ENCODE measurements around the gene ZSCAN5B. TPM values are rescaled to one million over a fixed set of nuclear protein-coding genes. Genes with fewer than 3 reads are reported as not detected.
"Not testable (repeated sequence)": the region's sequence is repeated elsewhere in the genome, so short reads cannot be mapped to it uniquely, and the experiment has no call there.

Gene ZSCAN5B, protein sequence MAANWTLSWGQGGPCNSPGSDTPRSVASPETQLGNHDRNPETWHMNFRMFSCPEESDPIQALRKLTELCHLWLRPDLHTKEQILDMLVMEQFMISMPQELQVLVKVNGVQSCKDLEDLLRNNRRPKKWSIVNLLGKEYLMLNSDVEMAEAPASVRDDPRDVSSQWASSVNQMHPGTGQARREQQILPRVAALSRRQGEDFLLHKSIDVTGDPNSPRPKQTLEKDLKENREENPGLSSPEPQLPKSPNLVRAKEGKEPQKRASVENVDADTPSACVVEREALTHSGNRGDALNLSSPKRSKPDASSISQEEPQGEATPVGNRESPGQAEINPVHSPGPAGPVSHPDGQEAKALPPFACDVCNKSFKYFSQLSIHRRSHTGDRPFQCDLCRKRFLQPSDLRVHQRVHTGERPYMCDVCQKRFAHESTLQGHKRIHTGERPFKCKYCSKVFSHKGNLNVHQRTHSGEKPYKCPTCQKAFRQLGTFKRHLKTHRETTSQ
- total RNA-seq (2021), result 0.13 TPM in 1 of 2 replicates, not detected in the other
- long read RNA-seq, result 0 reads

- not testable (repeated sequence) for H2AFZ ChIP-seq (ENCODE audit: low read length); H2BK5ac ChIP-seq (ENCODE audit: insufficient read length, low read length); H2BK20ac ChIP-seq (ENCODE audit: low read depth, low read length, poor library complexity, severe bottlenecking); H3T11ph ChIP-seq (ENCODE audit: low read length); H3K4me2 ChIP-seq (ENCODE audit: insufficient read depth, insufficient read length, low read length); H3K4ac ChIP-seq (ENCODE audit: low read depth, low read length); H3K79me1 ChIP-seq (ENCODE audit: insufficient read depth, low read depth, low read length, poor library complexity, severe bottlenecking); H2BK120ac ChIP-seq (ENCODE audit: low read depth, low read length, poor library complexity, severe bottlenecking); H3K56ac ChIP-seq (ENCODE audit: insufficient read length, low read depth, low read length); H2BK12ac ChIP-seq (ENCODE audit: insufficient read length, low read depth, low read length); H3K36me3 Mint-ChIP-seq (ENCODE audit: insufficient read depth in 1 of 3, low read depth in 3 of 3); H3K4me1 ChIP-seq (ENCODE audit: insufficient read depth, low read length); H3K27me3 ChIP-seq (ENCODE audit: insufficient read depth, low read length); H3K18ac ChIP-seq (ENCODE audit: insufficient read length, low read depth, low read length); H3K23ac ChIP-seq (ENCODE audit: insufficient read length, low read depth, low read length); H3K14ac ChIP-seq (ENCODE audit: insufficient read depth, low read length); H3K9me3 ChIP-seq (ENCODE audit: control insufficient read depth, low read depth, low read length); H2AK5ac ChIP-seq (ENCODE audit: insufficient read length, low read length); DNase-seq; H2BK15ac ChIP-seq (ENCODE audit: low read depth, low read length); H3K27ac ChIP-seq (ENCODE audit: insufficient read length, low read depth, low read length); H3K4me3 Mint-ChIP-seq; H4K20me1 ChIP-seq (ENCODE audit: control insufficient read depth, insufficient read depth, insufficient read length); H4K5ac ChIP-seq (ENCODE audit: insufficient read length, low read depth, low read length); H4K91ac ChIP-seq (ENCODE audit: insufficient read length, low read depth, low read length); H3K9ac ChIP-seq (ENCODE audit: extremely low read depth, insufficient read length, low read length); H3K27ac Mint-ChIP-seq; H3K23me2 ChIP-seq (ENCODE audit: insufficient read length, low read depth, low read length, poor library complexity, severe bottlenecking); H3K4me1 Mint-ChIP-seq; H4K8ac ChIP-seq (replicated peaks; ENCODE audit: insufficient read length, low read depth, low read length); H3K79me2 ChIP-seq (ENCODE audit: insufficient read depth, low read length)
- WGBS (ENCODE audit: extremely low coverage, insufficient read length, low lambda C conversion rate), result no CpG with 5 or more reads among the region's 23 CpGs
- Mint-ChIP-seq H3K27me3 (ENCODE audit: low read depth) (peaks cover 12% of the 10 kb centered on the region), H3K9me3 (peaks cover 0 to 38% of the 10 kb centered on the region in 2 experiments; a peak in 2 of 5 replicates)
Observed at GRCh38 chr19:56197646-56198045, at the start of gene ZSCAN5B. Gene ZSCAN5B (minus strand): TSS chr19:56197783. CDS start chr19:56193052, 4,731 bp downstream.

Measured in H9 (cell line).